ENCODE data around the gene TRPV4.

GRCh38 chr12:109871668-109872314, 38.6 kb upstream of the TRPV4 start:
- TF ChIP-seq, protein P1, sequence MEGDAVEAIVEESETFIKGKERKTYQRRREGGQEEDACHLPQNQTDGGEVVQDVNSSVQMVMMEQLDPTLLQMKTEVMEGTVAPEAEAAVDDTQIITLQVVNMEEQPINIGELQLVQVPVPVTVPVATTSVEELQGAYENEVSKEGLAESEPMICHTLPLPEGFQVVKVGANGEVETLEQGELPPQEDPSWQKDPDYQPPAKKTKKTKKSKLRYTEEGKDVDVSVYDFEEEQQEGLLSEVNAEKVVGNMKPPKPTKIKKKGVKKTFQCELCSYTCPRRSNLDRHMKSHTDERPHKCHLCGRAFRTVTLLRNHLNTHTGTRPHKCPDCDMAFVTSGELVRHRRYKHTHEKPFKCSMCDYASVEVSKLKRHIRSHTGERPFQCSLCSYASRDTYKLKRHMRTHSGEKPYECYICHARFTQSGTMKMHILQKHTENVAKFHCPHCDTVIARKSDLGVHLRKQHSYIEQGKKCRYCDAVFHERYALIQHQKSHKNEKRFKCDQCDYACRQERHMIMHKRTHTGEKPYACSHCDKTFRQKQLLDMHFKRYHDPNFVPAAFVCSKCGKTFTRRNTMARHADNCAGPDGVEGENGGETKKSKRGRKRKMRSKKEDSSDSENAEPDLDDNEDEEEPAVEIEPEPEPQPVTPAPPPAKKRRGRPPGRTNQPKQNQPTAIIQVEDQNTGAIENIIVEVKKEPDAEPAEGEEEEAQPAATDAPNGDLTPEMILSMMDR (IDR thresholded peaks at IDR 0.05): no peak
- TF ChIP-seq SIN3A (IDR thresholded peaks at IDR 0.05; ENCODE audit: borderline replicate concordance, low read depth, low read length): no peak
- no peak for TF ChIP-seq NFIC (IDR thresholded peaks at IDR 0.05; ENCODE audit: borderline replicate concordance)
- no peak for TF ChIP-seq PBX3 (IDR thresholded peaks at IDR 0.05)
- TF ChIP-seq POLR2AphosphoS5 (IDR thresholded peaks at IDR 0.05; ENCODE audit: low read depth, low read length): no peak
- TF ChIP-seq EP300 (IDR thresholded peaks at IDR 0.05; ENCODE audit: borderline replicate concordance in 1 of 2, low read depth in 1 of 2, low read length in 1 of 2): no peak
- no peak for TF ChIP-seq GATA2 (CRISPR knock-in tag; IDR thresholded peaks at IDR 0.05)
- no peak for TF ChIP-seq RCOR1 (IDR thresholded peaks at IDR 0.05; ENCODE audit: low read length)
- TF ChIP-seq TAF1 (IDR thresholded peaks at IDR 0.05; ENCODE audit: borderline replicate concordance, low read depth, low read length): no peak
- no peak for TF ChIP-seq MEF2A (IDR thresholded peaks at IDR 0.05; ENCODE audit: borderline replicate concordance, low read depth)
- TF ChIP-seq SMC3 (IDR thresholded peaks at IDR 0.05; ENCODE audit: low read depth, low read length): no peak
- no peak for TF ChIP-seq REST (IDR thresholded peaks at IDR 0.05; ENCODE audit: low read depth, low read length)
